ENCODE results near the gene TNFRSF6B. TPM values are rescaled to one million over a fixed set of nuclear protein-coding genes. Genes with fewer than 3 reads are reported as not detected.

TNFRSF6B gene
- total and polyA plus RNA-seq, 2 donors (not counting 3 experiments of a cell fraction or from before 2014, with no cell fraction given), result 0.69 to 11.3 TPM

GRCh38 chr20:63664143-63664851 lies 32.2 kb upstream of the TNFRSF6B start:
- Histone ChIP-seq H3K27ac (ENCODE audit: insufficient read depth, low read depth, low read length) (no peak overlapping the region), H3K4me1 (ENCODE audit: control insufficient read depth, extremely low read depth, insufficient read depth, low read length) (peaks cover 3% of the 10 kb centered on the region), H3K27me3 (ENCODE audit: control insufficient read depth in 2 of 2, insufficient read depth in 2 of 2, low read length in 2 of 2) (no peaks in the 10 kb centered on the region), H2AFZ (ENCODE audit: low read depth, low read length) (no peak overlapping the region), H3K4me2 (ENCODE audit: insufficient read depth, low read length) (no peak overlapping the region), H3K9me3 (replicated peaks; ENCODE audit: control insufficient read depth, insufficient read depth, low read length) (no peaks in the 10 kb centered on the region), H3K9me1 (replicated peaks; ENCODE audit: control insufficient read depth, extremely low read depth, insufficient read depth, low read length) (no peaks in the 10 kb centered on the region), H3K9ac (replicated peaks; ENCODE audit: extremely low read depth, insufficient read depth, low read length) (no peak overlapping the region), H3K36me3 (ENCODE audit: control insufficient read depth in 2 of 2, extremely low read depth in 1 of 2, insufficient read depth in 2 of 2, low read length in 2 of 2) (peaks cover 2 to 35% of the 10 kb centered on the region in 2 experiments), H3K79me2 (ENCODE audit: control insufficient read depth, insufficient read depth, low read length) (peaks cover 15% of the 10 kb centered on the region), H3K4me3 (replicated peaks in 1 of 3; ENCODE audit: insufficient read depth in 1 of 3, low read depth in 1 of 3, low read length in 3 of 3) (no peak overlapping the region), H4K20me1 (replicated peaks; ENCODE audit: control insufficient read depth, extremely low read depth, insufficient read depth, low read length) (no peaks in the 10 kb centered on the region)
- DNase-seq (ENCODE audit: low read depth, low spot score), result no peak
- CTCF ChIA-PET, result interaction anchor here (1.4 kb wide), 1 partner anchor 23 kb away, joined by 3 read pairs; no protein-coding TSS in a partner anchor
- no peak for FAIRE-seq
- POLR2A ChIA-PET, result no interaction called here
- intact Hi-C loops (cut with micrococcal nuclease) (no loop called here), dilution Hi-C loops (cut with MboI; ENCODE audit: extremely low pct_ligation_motif_present, low sequenced_read_pairs) (no loop called here)
- no TSS peak for BruUV-seq (replicated peaks)
- no peak for TF ChIP-seq JUN (IDR thresholded peaks at IDR 0.05; ENCODE audit: borderline replicate concordance, insufficient read depth, insufficient read length, low read depth)
- TF ChIP-seq, protein P1, sequence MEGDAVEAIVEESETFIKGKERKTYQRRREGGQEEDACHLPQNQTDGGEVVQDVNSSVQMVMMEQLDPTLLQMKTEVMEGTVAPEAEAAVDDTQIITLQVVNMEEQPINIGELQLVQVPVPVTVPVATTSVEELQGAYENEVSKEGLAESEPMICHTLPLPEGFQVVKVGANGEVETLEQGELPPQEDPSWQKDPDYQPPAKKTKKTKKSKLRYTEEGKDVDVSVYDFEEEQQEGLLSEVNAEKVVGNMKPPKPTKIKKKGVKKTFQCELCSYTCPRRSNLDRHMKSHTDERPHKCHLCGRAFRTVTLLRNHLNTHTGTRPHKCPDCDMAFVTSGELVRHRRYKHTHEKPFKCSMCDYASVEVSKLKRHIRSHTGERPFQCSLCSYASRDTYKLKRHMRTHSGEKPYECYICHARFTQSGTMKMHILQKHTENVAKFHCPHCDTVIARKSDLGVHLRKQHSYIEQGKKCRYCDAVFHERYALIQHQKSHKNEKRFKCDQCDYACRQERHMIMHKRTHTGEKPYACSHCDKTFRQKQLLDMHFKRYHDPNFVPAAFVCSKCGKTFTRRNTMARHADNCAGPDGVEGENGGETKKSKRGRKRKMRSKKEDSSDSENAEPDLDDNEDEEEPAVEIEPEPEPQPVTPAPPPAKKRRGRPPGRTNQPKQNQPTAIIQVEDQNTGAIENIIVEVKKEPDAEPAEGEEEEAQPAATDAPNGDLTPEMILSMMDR (IDR thresholded peaks at IDR 0.05; ENCODE audit: extremely low read depth in 1 of 2, insufficient read depth in 1 of 2, low read depth in 1 of 2, low read length in 2 of 2), result no peak
- no peak for TF ChIP-seq EZH2 (IDR thresholded peaks at IDR 0.05; ENCODE audit: borderline replicate concordance, low read depth, low read length, severe bottlenecking)
- no peak for TF ChIP-seq MYC (IDR thresholded peaks at IDR 0.05; ENCODE audit: low read depth, low read length)
- no peak for TF ChIP-seq MAX (IDR thresholded peaks at IDR 0.05; ENCODE audit: insufficient read depth, insufficient read length)
- no peak for TF ChIP-seq FOS (IDR thresholded peaks at IDR 0.05; ENCODE audit: borderline replicate concordance, insufficient read depth, low read length)
- TF ChIP-seq GATA2 (IDR thresholded peaks at IDR 0.05; ENCODE audit: insufficient read depth, insufficient read length, low read depth, low read length), result no peak
- TF ChIP-seq POLR2A (IDR thresholded peaks at IDR 0.05; ENCODE audit: low read depth, low read length), result no peak
- TF ChIP-seq POLR2AphosphoS5 (IDR thresholded peaks at IDR 0.05; ENCODE audit: insufficient read depth, low read depth, low read length), result no peak
